DMS114 treated with DMSO at 0.1 percent for 48 hours (cell line): ENCODE data around the gene ETV5.

ENCODE experiments used
- DNase-seq: peaks from one replicate; lab custom pipeline; 2025; ENCODE audit not compliant: unreplicated experiment; lab: John Stamatoyannopoulos, UW

The ETV5 gene

GRCh38 chr3:186108941-186109865 is at the start of gene ETV5:
Gene ETV5, minus strand, starts transcription at chr3:186109089. Its CDS starts 3,221 bp downstream, at chr3:186105868.
- DNase-seq: peak; percentile 98

- no peak for DNase-seq
These were observed 45.8 kb upstream of the ETV5 start for GRCh38 chr3:186154641-186155040.

GRCh38 chr3:186152889-186153292 is 44.0 kb upstream of the ETV5 start:
- DNase-seq: no peak

- DNase-seq: no peak
These were observed 43.5 kb upstream of the ETV5 start for GRCh38 chr3:186152361-186152798.

GRCh38 chr3:186151077-186151971 is 42.4 kb upstream of the ETV5 start:
- DNase-seq: no peak

- no peak for DNase-seq
These were observed 41.3 kb upstream of the ETV5 start for GRCh38 chr3:186150041-186150830.

GRCh38 chr3:186149319-186149960 is 40.6 kb upstream of the ETV5 start:
- DNase-seq: no peak

- DNase-seq: no peak
These were observed 35.4 kb upstream of the ETV5 start for GRCh38 chr3:186144257-186144656.

- no peak for DNase-seq
These were observed 34.4 kb upstream of the ETV5 start for GRCh38 chr3:186143250-186143649.

GRCh38 chr3:186142393-186142932 is 33.6 kb upstream of the ETV5 start:
- DNase-seq: no peak

GRCh38 chr3:186141790-186142189 is 32.9 kb upstream of the ETV5 start:
- DNase-seq: no peak

- no peak for DNase-seq
These were observed 29.5 kb upstream of the ETV5 start for GRCh38 chr3:186138272-186138981.

- DNase-seq: no peak
These were observed 28.3 kb upstream of the ETV5 start for GRCh38 chr3:186137051-186137685.

- DNase-seq: no peak
These were observed 25.1 kb upstream of the ETV5 start for GRCh38 chr3:186133980-186134379.

GRCh38 chr3:186132487-186132886 is 23.6 kb upstream of the ETV5 start:
- DNase-seq: no peak

GRCh38 chr3:186129206-186129605 is 20.3 kb upstream of the ETV5 start:
- DNase-seq: no peak

- DNase-seq: no peak
These were observed 19.3 kb upstream of the ETV5 start for GRCh38 chr3:186128158-186128557.

- no peak for DNase-seq
These were observed 18.6 kb upstream of the ETV5 start for GRCh38 chr3:186127463-186127862.

- DNase-seq: no peak
These were observed 16.2 kb upstream of the ETV5 start for GRCh38 chr3:186125118-186125517.
